Measurements from ENCODE around the gene TPX2. TPM values are rescaled to one million over a fixed set of nuclear protein-coding genes. Genes with fewer than 3 reads are reported as not detected.

Gene TPX2
- total and polyA plus RNA-seq, 2 donors (not counting 3 experiments of a cell fraction or from before 2014, with no cell fraction given): 24.8 to 114 TPM

DNA sequence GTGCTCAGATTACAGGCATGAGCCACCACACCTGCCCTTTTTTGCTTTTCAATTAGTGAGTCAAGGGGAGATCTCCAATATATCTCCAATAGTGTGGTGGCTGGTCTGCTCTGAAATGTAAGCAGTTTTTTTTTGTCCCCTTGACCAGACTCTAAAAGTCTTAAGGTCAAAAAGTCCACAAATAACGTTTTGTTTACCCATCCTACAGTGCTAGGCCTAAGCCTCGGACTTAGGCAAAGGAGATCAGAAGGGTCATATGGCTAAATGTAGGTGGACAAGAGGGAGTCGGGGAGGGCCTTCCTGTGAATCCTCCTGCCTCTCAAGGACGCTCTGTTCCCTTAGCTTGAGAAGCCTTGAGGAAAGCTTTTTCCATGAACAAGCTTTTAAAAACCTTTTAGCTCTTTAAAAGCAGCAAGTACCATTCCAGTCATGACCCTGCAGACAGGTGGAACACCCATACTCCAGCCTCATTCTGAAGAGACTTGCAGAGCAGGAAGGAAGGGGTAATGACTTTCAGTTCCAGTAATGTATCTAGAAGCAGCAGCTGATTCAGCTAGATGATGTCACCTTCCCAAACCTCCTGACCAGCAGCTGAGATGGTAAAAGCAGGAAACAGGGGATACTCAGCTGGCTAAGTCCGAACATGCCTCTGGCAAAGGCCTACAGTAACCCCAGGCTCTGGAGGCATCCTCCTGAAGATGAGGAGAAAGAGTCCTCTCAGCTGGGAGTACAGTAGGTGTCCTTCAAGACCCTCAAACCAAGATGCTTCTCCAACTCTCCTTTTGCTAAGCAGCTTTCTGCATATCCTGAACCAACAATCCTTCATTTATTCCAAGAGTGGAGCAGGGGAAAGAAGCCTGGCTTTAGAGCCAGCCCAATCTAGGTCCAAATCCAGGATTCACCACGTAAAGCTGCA is 40.0 kb upstream of the TPX2 start:
- dilution Hi-C loops (cut with MboI; ENCODE audit: extremely low pct_ligation_motif_present, low sequenced_read_pairs): no loop called here
- Histone ChIP-seq H3K36me3 (ENCODE audit: control insufficient read depth in 2 of 2, extremely low read depth in 1 of 2, insufficient read depth in 2 of 2, low read length in 2 of 2) (no peaks in the 10 kb centered on the region), H3K4me1 (ENCODE audit: control insufficient read depth, extremely low read depth, insufficient read depth, low read length) (peaks cover 52% of the 10 kb centered on the region), H3K9ac (replicated peaks; ENCODE audit: extremely low read depth, insufficient read depth, low read length) (peak overlapping the region; percentile 55), H3K9me3 (replicated peaks; ENCODE audit: control insufficient read depth, insufficient read depth, low read length) (no peaks in the 10 kb centered on the region), H4K20me1 (replicated peaks; ENCODE audit: control insufficient read depth, extremely low read depth, insufficient read depth, low read length) (no peaks in the 10 kb centered on the region), H3K4me3 (replicated peaks in 1 of 3; ENCODE audit: insufficient read depth in 1 of 3, low read depth in 1 of 3, low read length in 3 of 3) (no peak overlapping the region), H3K9me1 (replicated peaks; ENCODE audit: control insufficient read depth, extremely low read depth, insufficient read depth, low read length) (no peaks in the 10 kb centered on the region), H3K4me2 (ENCODE audit: insufficient read depth, low read length) (peak overlapping the region; percentile 18), H2AFZ (ENCODE audit: low read depth, low read length) (no peak overlapping the region), H3K27me3 (ENCODE audit: control insufficient read depth in 2 of 2, insufficient read depth in 2 of 2, low read length in 2 of 2) (no peaks in the 10 kb centered on the region), H3K79me2 (ENCODE audit: control insufficient read depth, insufficient read depth, low read length) (peaks cover 81% of the 10 kb centered on the region), H3K27ac (ENCODE audit: insufficient read depth, low read depth, low read length) (peak overlapping the region; percentile 86)
- POLR2A ChIA-PET: interaction anchor here (0.6 to 1.5 kb wide), 7 partner anchors 14 to 39 kb away, joined by 3 to 11 read pairs (median 4); partner anchors contain the start of gene BCL2L1
- FAIRE-seq (peak; percentile 97), DNase-seq (ENCODE audit: low read depth, low spot score) (peak; percentile 96)
- CTCF ChIA-PET: interaction anchor here (1.0 to 4.6 kb wide), 10 partner anchors 13 to 86 kb away, joined by 3 to 47 read pairs (median 7); partner anchors contain the start of gene BCL2L1
- TF ChIP-seq, protein P1, sequence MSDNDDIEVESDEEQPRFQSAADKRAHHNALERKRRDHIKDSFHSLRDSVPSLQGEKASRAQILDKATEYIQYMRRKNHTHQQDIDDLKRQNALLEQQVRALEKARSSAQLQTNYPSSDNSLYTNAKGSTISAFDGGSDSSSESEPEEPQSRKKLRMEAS (IDR thresholded peaks at IDR 0.05; ENCODE audit: insufficient read depth, insufficient read length): no peak
- peak; percentile 64 for TF ChIP-seq MYC (IDR thresholded peaks at IDR 0.05; ENCODE audit: low read depth, low read length)
- peak; percentile 94 for TF ChIP-seq FOS (IDR thresholded peaks at IDR 0.05; ENCODE audit: borderline replicate concordance, insufficient read depth, low read length)
- peak; percentile 41 for TF ChIP-seq GATA2 (IDR thresholded peaks at IDR 0.05; ENCODE audit: insufficient read depth, insufficient read length, low read depth, low read length)
- TF ChIP-seq EZH2 (IDR thresholded peaks at IDR 0.05; ENCODE audit: borderline replicate concordance, low read depth, low read length, severe bottlenecking): no peak
- peak; percentile 98 for TF ChIP-seq JUN (IDR thresholded peaks at IDR 0.05; ENCODE audit: borderline replicate concordance, insufficient read depth, insufficient read length, low read depth)
- peak; percentile 86 for TF ChIP-seq POLR2AphosphoS5 (IDR thresholded peaks at IDR 0.05; ENCODE audit: insufficient read depth, low read depth, low read length)
- peak; percentile 42 for TF ChIP-seq POLR2A (IDR thresholded peaks at IDR 0.05; ENCODE audit: low read depth, low read length)
- TF ChIP-seq, protein P2, sequence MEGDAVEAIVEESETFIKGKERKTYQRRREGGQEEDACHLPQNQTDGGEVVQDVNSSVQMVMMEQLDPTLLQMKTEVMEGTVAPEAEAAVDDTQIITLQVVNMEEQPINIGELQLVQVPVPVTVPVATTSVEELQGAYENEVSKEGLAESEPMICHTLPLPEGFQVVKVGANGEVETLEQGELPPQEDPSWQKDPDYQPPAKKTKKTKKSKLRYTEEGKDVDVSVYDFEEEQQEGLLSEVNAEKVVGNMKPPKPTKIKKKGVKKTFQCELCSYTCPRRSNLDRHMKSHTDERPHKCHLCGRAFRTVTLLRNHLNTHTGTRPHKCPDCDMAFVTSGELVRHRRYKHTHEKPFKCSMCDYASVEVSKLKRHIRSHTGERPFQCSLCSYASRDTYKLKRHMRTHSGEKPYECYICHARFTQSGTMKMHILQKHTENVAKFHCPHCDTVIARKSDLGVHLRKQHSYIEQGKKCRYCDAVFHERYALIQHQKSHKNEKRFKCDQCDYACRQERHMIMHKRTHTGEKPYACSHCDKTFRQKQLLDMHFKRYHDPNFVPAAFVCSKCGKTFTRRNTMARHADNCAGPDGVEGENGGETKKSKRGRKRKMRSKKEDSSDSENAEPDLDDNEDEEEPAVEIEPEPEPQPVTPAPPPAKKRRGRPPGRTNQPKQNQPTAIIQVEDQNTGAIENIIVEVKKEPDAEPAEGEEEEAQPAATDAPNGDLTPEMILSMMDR (IDR thresholded peaks at IDR 0.05; ENCODE audit: extremely low read depth in 1 of 2, insufficient read depth in 1 of 2, low read depth in 1 of 2, low read length in 2 of 2): no peak
- BruUV-seq (replicated peaks): TSS peak; percentile 92
- intact Hi-C loops (cut with micrococcal nuclease): loop anchor here (1.0 kb wide), 4 partner anchors 13 to 37 kb away; no protein-coding TSS in a partner anchor

Data from endothelial cell of umbilical vein (primary cell).